WTC11 (cell line): ENCODE data around the gene UGGT1. TPM values are rescaled to one million over a fixed set of nuclear protein-coding genes. Genes with fewer than 3 reads are reported as not detected.

ENCODE experiments used
- AR ChIP-seq: fragments of 250-450 bp; sonication (Bioruptor Pico); IDR thresholded peaks from 2 replicates; pipeline ENCODE4 v1.9.0; 2021; ENCODE audit warnings: mild to moderate bottlenecking
- HMGA2 ChIP-seq: fragments of 250-450 bp; sonication (Bioruptor Pico); IDR thresholded peaks from 2 replicates; pipeline ENCODE4 v1.4.0; 2021; ENCODE audit warnings: mild to moderate bottlenecking, moderate library complexity
- IRF2 ChIP-seq: sonication (generic); formaldehyde crosslinking; IDR thresholded peaks from 2 replicates; pipeline ENCODE4 v1.8.0; 2022; ENCODE audit warnings: low read depth, missing genetic modification reagents, borderline replicate concordance
- KAT7 ChIP-seq: sonication (generic); formaldehyde crosslinking; IDR thresholded peaks from 2 replicates; pipeline ENCODE4 v1.8.1; 2023; ENCODE audit warnings: missing genetic modification reagents, mild to moderate bottlenecking, borderline replicate concordance
- MXD4 ChIP-seq: fragments of 250-450 bp; sonication (Bioruptor Pico); IDR thresholded peaks from 2 replicates; pipeline ENCODE4 v1.8.0; 2021; ENCODE audit warnings: mild to moderate bottlenecking, moderate library complexity, borderline replicate concordance
- NR1H2 ChIP-seq: sonication (generic); formaldehyde crosslinking; IDR thresholded peaks from 2 replicates; pipeline ENCODE4 v1.9.0; 2021; ENCODE audit warnings: mild to moderate bottlenecking, moderate library complexity, missing genetic modification reagents
- NR2C2 ChIP-seq: sonication (generic); formaldehyde crosslinking; IDR thresholded peaks from 2 replicates; pipeline ENCODE4 v1.8.0; 2022; ENCODE audit warnings: mild to moderate bottlenecking, missing genetic modification reagents
- NR3C1 ChIP-seq: sonication (generic); formaldehyde crosslinking; conservative IDR thresholded peaks from 2 replicates; pipeline ENCODE4 v1.8.1; 2023; ENCODE audit warnings: low read depth, mild to moderate bottlenecking, missing genetic modification reagents
- PRDM15 ChIP-seq: sonication (generic); formaldehyde crosslinking; IDR thresholded peaks from 2 replicates; pipeline ENCODE4 v1.8.0; 2022; ENCODE audit warnings: missing genetic modification reagents
- SMAD4 ChIP-seq: sonication (generic); formaldehyde crosslinking; IDR thresholded peaks from 2 replicates; pipeline ENCODE4 v1.8.0; 2022; ENCODE audit warnings: mild to moderate bottlenecking, missing genetic modification reagents
- SP1 ChIP-seq: sonication (generic); formaldehyde crosslinking; conservative IDR thresholded peaks from 2 replicates; pipeline ENCODE4 v1.8.1; 2022; ENCODE audit warnings: missing genetic modification reagents
- TEAD4 ChIP-seq: sonication (generic); formaldehyde crosslinking; IDR thresholded peaks from 2 replicates; pipeline ENCODE4 v1.8.0; 2022; ENCODE audit warnings: mild to moderate bottlenecking, missing genetic modification reagents
- ZNF423 ChIP-seq: fragments of 250-450 bp; sonication (Bioruptor Pico); IDR thresholded peaks from 2 replicates; pipeline ENCODE4 v2.1.2; 2022; ENCODE audit warnings: mild to moderate bottlenecking, moderate library complexity
- total RNA-seq: library from RNA; stranded (reverse); gene quantifications from 3 replicates; pipeline ENCODE4 v1.2.3, GENCODE V29; 2021
- TF ChIP-seq, protein P1 (sequence below): sonication (generic); formaldehyde crosslinking; IDR thresholded peaks from 2 replicates; pipeline ENCODE4 v1.8.1; 2023; ENCODE audit warnings: mild to moderate bottlenecking, missing genetic modification reagents
- TF ChIP-seq, protein P2 (sequence below): sonication (generic); formaldehyde crosslinking; IDR thresholded peaks from 2 replicates; pipeline ENCODE4 v1.8.1; 2023; ENCODE audit warnings: mild to moderate bottlenecking, missing genetic modification reagents
- TF ChIP-seq, protein P3 (sequence below): sonication (generic); formaldehyde crosslinking; IDR thresholded peaks from 2 replicates; pipeline ENCODE4 v1.8.1; 2022; ENCODE audit warnings: low read depth, mild to moderate bottlenecking, moderate library complexity, missing genetic modification reagents, borderline replicate concordance
- TF ChIP-seq, protein P4 (sequence below): sonication (generic); formaldehyde crosslinking; IDR thresholded peaks from 2 replicates; pipeline ENCODE4 v1.8.1; 2023; ENCODE audit warnings: mild to moderate bottlenecking, moderate library complexity, missing genetic modification reagents
- TF ChIP-seq, protein P5 (sequence below): fragments of 250-450 bp; sonication (Bioruptor Pico); IDR thresholded peaks from 2 replicates; pipeline ENCODE4 v1.9.0; 2021; ENCODE audit warnings: moderate library complexity, mild to moderate bottlenecking, inconsistent platforms, borderline replicate concordance
- TF ChIP-seq, protein P6 (sequence below): sonication (generic); formaldehyde crosslinking; IDR thresholded peaks from 2 replicates; pipeline ENCODE4 v1.8.1; 2023; ENCODE audit warnings: mild to moderate bottlenecking, missing genetic modification reagents, moderate library complexity
- TF ChIP-seq, protein P7 (sequence below): sonication (generic); formaldehyde crosslinking; IDR thresholded peaks from 2 replicates; pipeline ENCODE4 v1.8.0; 2022; ENCODE audit warnings: mild to moderate bottlenecking, missing genetic modification reagents

UGGT1 gene
- total RNA-seq, 1 experiment from 2014 or later: 57.9 TPM

GRCh38 chr2:128090945-128091725, at the start of gene UGGT1 (continued):
- TF ChIP-seq, protein P1, sequence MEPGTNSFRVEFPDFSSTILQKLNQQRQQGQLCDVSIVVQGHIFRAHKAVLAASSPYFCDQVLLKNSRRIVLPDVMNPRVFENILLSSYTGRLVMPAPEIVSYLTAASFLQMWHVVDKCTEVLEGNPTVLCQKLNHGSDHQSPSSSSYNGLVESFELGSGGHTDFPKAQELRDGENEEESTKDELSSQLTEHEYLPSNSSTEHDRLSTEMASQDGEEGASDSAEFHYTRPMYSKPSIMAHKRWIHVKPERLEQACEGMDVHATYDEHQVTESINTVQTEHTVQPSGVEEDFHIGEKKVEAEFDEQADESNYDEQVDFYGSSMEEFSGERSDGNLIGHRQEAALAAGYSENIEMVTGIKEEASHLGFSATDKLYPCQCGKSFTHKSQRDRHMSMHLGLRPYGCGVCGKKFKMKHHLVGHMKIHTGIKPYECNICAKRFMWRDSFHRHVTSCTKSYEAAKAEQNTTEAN (CRISPR knock-in tag): peak; percentile 76; the same call in 1 of the 2 replicates
- TF ChIP-seq, protein P2, sequence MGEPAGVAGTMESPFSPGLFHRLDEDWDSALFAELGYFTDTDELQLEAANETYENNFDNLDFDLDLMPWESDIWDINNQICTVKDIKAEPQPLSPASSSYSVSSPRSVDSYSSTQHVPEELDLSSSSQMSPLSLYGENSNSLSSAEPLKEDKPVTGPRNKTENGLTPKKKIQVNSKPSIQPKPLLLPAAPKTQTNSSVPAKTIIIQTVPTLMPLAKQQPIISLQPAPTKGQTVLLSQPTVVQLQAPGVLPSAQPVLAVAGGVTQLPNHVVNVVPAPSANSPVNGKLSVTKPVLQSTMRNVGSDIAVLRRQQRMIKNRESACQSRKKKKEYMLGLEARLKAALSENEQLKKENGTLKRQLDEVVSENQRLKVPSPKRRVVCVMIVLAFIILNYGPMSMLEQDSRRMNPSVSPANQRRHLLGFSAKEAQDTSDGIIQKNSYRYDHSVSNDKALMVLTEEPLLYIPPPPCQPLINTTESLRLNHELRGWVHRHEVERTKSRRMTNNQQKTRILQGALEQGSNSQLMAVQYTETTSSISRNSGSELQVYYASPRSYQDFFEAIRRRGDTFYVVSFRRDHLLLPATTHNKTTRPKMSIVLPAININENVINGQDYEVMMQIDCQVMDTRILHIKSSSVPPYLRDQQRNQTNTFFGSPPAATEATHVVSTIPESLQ (CRISPR knock-in tag): no peak
- TF ChIP-seq MXD4 (CRISPR knock-in tag) (no peak), SP1 (CRISPR knock-in tag) (peak; percentile 87), NR3C1 (no peak), NR1H2 (CRISPR knock-in tag) (no peak), KAT7 (CRISPR knock-in tag) (peak; percentile 91), ZNF423 (CRISPR knock-in tag) (no peak), AR (CRISPR knock-in tag) (no peak), HMGA2 (CRISPR knock-in tag) (no peak), TEAD4 (CRISPR knock-in tag) (no peak), NR2C2 (CRISPR knock-in tag) (peak; percentile 38; the same call in 1 of the 2 replicates), PRDM15 (CRISPR knock-in tag) (no peak), IRF2 (no peak), SMAD4 (CRISPR knock-in tag) (no peak)
- TF ChIP-seq, protein P3, sequence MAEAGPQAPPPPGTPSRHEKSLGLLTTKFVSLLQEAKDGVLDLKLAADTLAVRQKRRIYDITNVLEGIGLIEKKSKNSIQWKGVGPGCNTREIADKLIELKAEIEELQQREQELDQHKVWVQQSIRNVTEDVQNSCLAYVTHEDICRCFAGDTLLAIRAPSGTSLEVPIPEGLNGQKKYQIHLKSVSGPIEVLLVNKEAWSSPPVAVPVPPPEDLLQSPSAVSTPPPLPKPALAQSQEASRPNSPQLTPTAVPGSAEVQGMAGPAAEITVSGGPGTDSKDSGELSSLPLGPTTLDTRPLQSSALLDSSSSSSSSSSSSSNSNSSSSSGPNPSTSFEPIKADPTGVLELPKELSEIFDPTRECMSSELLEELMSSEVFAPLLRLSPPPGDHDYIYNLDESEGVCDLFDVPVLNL (CRISPR knock-in tag): no peak
- TF ChIP-seq, protein P4, sequence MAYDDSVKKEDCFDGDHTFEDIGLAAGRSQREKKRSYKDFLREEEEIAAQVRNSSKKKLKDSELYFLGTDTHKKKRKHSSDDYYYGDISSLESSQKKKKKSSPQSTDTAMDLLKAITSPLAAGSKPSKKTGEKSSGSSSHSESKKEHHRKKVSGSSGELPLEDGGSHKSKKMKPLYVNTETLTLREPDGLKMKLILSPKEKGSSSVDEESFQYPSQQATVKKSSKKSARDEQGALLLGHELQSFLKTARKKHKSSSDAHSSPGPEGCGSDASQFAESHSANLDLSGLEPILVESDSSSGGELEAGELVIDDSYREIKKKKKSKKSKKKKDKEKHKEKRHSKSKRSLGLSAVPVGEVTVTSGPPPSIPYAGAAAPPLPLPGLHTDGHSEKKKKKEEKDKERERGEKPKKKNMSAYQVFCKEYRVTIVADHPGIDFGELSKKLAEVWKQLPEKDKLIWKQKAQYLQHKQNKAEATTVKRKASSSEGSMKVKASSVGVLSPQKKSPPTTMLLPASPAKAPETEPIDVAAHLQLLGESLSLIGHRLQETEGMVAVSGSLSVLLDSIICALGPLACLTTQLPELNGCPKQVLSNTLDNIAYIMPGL: peak; percentile 70; the same call in 1 of the 2 replicates
- TF ChIP-seq, protein P5, sequence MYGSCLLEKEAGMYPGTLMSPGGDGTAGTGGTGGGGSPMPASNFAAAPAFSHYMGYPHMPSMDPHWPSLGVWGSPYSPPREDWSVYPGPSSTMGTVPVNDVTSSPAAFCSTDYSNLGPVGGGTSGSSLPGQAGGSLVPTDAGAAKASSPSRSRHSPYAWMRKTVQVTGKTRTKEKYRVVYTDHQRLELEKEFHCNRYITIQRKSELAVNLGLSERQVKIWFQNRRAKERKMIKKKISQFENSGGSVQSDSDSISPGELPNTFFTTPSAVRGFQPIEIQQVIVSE: no peak
- TF ChIP-seq, protein P6, sequence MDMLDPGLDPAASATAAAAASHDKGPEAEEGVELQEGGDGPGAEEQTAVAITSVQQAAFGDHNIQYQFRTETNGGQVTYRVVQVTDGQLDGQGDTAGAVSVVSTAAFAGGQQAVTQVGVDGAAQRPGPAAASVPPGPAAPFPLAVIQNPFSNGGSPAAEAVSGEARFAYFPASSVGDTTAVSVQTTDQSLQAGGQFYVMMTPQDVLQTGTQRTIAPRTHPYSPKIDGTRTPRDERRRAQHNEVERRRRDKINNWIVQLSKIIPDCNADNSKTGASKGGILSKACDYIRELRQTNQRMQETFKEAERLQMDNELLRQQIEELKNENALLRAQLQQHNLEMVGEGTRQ (CRISPR knock-in tag): no peak
- TF ChIP-seq, protein P7, sequence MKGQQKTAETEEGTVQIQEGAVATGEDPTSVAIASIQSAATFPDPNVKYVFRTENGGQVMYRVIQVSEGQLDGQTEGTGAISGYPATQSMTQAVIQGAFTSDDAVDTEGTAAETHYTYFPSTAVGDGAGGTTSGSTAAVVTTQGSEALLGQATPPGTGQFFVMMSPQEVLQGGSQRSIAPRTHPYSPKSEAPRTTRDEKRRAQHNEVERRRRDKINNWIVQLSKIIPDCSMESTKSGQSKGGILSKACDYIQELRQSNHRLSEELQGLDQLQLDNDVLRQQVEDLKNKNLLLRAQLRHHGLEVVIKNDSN (CRISPR knock-in tag): no peak
